Activated naive CD8-positive, alpha-beta T cell treated with anti-CD3 and anti-CD28 coated beads for 36 hours (primary cell): ENCODE data around the gene PNMA6E. TPM values are rescaled to one million over a fixed set of nuclear protein-coding genes. Genes with fewer than 3 reads are reported as not detected.
"Not testable (repeated sequence)": the region's sequence is repeated elsewhere in the genome, so short reads cannot be mapped to it uniquely, and the experiment has no call there.

Experiments
- DNase-seq: peaks from one replicate; pipeline ENCODE4 v3.0.0; 2021
- H3K27ac Mint-ChIP-seq: one replicate; pipeline ENCODE4 v1.8.0; 2022; ENCODE audit warnings: mild to moderate bottlenecking, moderate library complexity, mixed read lengths
- H3K27me3 Mint-ChIP-seq: one replicate; pipeline ENCODE4 v1.8.0; 2022; ENCODE audit warnings: mild to moderate bottlenecking, mixed read lengths
- H3K36me3 Mint-ChIP-seq: one replicate; pipeline ENCODE4 v1.8.0; 2021; ENCODE audit warnings: mild to moderate bottlenecking, mixed read lengths
- H3K4me1 Mint-ChIP-seq: one replicate; pipeline ENCODE4 v1.8.0; 2021; ENCODE audit warnings: mixed read lengths
- H3K4me3 Mint-ChIP-seq: one replicate; pipeline ENCODE4 v1.8.0; 2022; ENCODE audit warnings: mild to moderate bottlenecking, moderate library complexity, mixed read lengths
- H3K9me3 Mint-ChIP-seq: one replicate; pipeline ENCODE4 v1.8.0; 2022; ENCODE audit warnings: mixed read lengths
- total RNA-seq, 2 experiments: library from RNA; stranded (reverse); gene quantifications; one replicate each; pipeline ENCODE4 v1.2.3, GENCODE V29; 2021

The PNMA6E gene
- total RNA-seq, 2 experiments from 2014 or later = not detected

GRCh38 chrX:153406011-153406410 lies 4.9 kb upstream of the PNMA6E start:
- Mint-ChIP-seq H3K4me1 (peaks cover 2% of the 10 kb centered on the region), H3K27ac (no peak overlapping the region), H3K36me3 (no peaks in the 10 kb centered on the region), H3K9me3 (no peaks in the 10 kb centered on the region), H3K4me3 (no peak overlapping the region), H3K27me3 (no peaks in the 10 kb centered on the region)
- DNase-seq = no peak

GRCh38 chrX:153405426-153405825 lies 4.3 kb upstream of the PNMA6E start:
- Mint-ChIP-seq H3K4me3 (no peak overlapping the region), H3K27me3 (no peaks in the 10 kb centered on the region), H3K4me1 (no peaks in the 10 kb centered on the region), H3K36me3 (no peaks in the 10 kb centered on the region), H3K27ac (no peak overlapping the region), H3K9me3 (no peaks in the 10 kb centered on the region)
- no peak for DNase-seq

GRCh38 chrX:153404333-153404732 lies 3.2 kb upstream of the PNMA6E start:
- not testable (repeated sequence) for H3K36me3 Mint-ChIP-seq, H3K4me3 Mint-ChIP-seq, DNase-seq, H3K27ac Mint-ChIP-seq, H3K4me1 Mint-ChIP-seq, H3K27me3 Mint-ChIP-seq, H3K9me3 Mint-ChIP-seq

GRCh38 chrX:153400146-153401132 lies 711 bp downstream of the PNMA6E start:
- H3K9me3 Mint-ChIP-seq = no peaks in the 10 kb centered on the region
- peak; percentile 61 for DNase-seq
- H3K4me1 Mint-ChIP-seq = no peaks in the 10 kb centered on the region
- no peaks in the 10 kb centered on the region for H3K27me3 Mint-ChIP-seq
- H3K4me3 Mint-ChIP-seq = no peak overlapping the region
- H3K36me3 Mint-ChIP-seq = no peaks in the 10 kb centered on the region
- H3K27ac Mint-ChIP-seq = no peak overlapping the region

GRCh38 chrX:153398275-153398960 lies 2.7 kb downstream of the PNMA6E start:
- H3K27me3 Mint-ChIP-seq = no peaks in the 10 kb centered on the region
- no peaks in the 10 kb centered on the region for H3K9me3 Mint-ChIP-seq
- no peaks in the 10 kb centered on the region for H3K4me1 Mint-ChIP-seq
- DNase-seq = no peak
- H3K27ac Mint-ChIP-seq = no peak overlapping the region
- H3K36me3 Mint-ChIP-seq = no peaks in the 10 kb centered on the region
- H3K4me3 Mint-ChIP-seq = no peak overlapping the region

GRCh38 chrX:153397256-153397960 lies 3.7 kb downstream of the PNMA6E start:
- Mint-ChIP-seq H3K4me3 (no peak overlapping the region), H3K27ac (no peak overlapping the region), H3K4me1 (no peaks in the 10 kb centered on the region), H3K36me3 (no peaks in the 10 kb centered on the region), H3K9me3 (no peaks in the 10 kb centered on the region), H3K27me3 (no peaks in the 10 kb centered on the region)
- no peak for DNase-seq

- Mint-ChIP-seq H3K4me1 (no peaks in the 10 kb centered on the region), H3K9me3 (no peaks in the 10 kb centered on the region), H3K4me3 (no peak overlapping the region), H3K36me3 (no peaks in the 10 kb centered on the region), H3K27me3 (no peaks in the 10 kb centered on the region), H3K27ac (no peak overlapping the region)
- no peak for DNase-seq
Measured at GRCh38 chrX:153396320-153397195, 4.6 kb downstream of the PNMA6E start.

GRCh38 chrX:153395613-153396319 lies 5.4 kb downstream of the PNMA6E start:
- H3K27ac Mint-ChIP-seq = no peak overlapping the region
- no peak overlapping the region for H3K4me3 Mint-ChIP-seq
- no peaks in the 10 kb centered on the region for H3K36me3 Mint-ChIP-seq
- no peaks in the 10 kb centered on the region for H3K27me3 Mint-ChIP-seq
- no peak for DNase-seq
- no peaks in the 10 kb centered on the region for H3K9me3 Mint-ChIP-seq
- no peaks in the 10 kb centered on the region for H3K4me1 Mint-ChIP-seq

GRCh38 chrX:153394612-153395011 lies 6.5 kb downstream of the PNMA6E start:
- H3K4me3 Mint-ChIP-seq = no peak overlapping the region
- H3K36me3 Mint-ChIP-seq = no peaks in the 10 kb centered on the region
- H3K9me3 Mint-ChIP-seq = no peaks in the 10 kb centered on the region
- DNase-seq = no peak
- H3K4me1 Mint-ChIP-seq = no peaks in the 10 kb centered on the region
- H3K27me3 Mint-ChIP-seq = no peaks in the 10 kb centered on the region
- H3K27ac Mint-ChIP-seq = no peak overlapping the region

- Mint-ChIP-seq H3K36me3 (no peaks in the 10 kb centered on the region), H3K4me3 (no peak overlapping the region), H3K27ac (no peak overlapping the region), H3K4me1 (no peaks in the 10 kb centered on the region), H3K27me3 (no peaks in the 10 kb centered on the region), H3K9me3 (no peaks in the 10 kb centered on the region)
- DNase-seq = no peak
Measured at GRCh38 chrX:153392642-153393321, 8.4 kb downstream of the PNMA6E start.

GRCh38 chrX:153389460-153389768 lies 11.7 kb downstream of the PNMA6E start:
- DNase-seq, H3K9me3 Mint-ChIP-seq, H3K4me1 Mint-ChIP-seq, H3K4me3 Mint-ChIP-seq, H3K27me3 Mint-ChIP-seq, H3K36me3 Mint-ChIP-seq, H3K27ac Mint-ChIP-seq: not testable (repeated sequence)

GRCh38 chrX:153388722-153389459 lies 12.3 kb downstream of the PNMA6E start:
- H3K27ac Mint-ChIP-seq = no peak overlapping the region
- H3K27me3 Mint-ChIP-seq = no peaks in the 10 kb centered on the region
- DNase-seq = no peak
- no peaks in the 10 kb centered on the region for H3K4me1 Mint-ChIP-seq
- no peak overlapping the region for H3K4me3 Mint-ChIP-seq
- no peaks in the 10 kb centered on the region for H3K36me3 Mint-ChIP-seq
- H3K9me3 Mint-ChIP-seq = no peaks in the 10 kb centered on the region

- H3K4me1 Mint-ChIP-seq = no peaks in the 10 kb centered on the region
- H3K27ac Mint-ChIP-seq = no peak overlapping the region
- H3K4me3 Mint-ChIP-seq = no peak overlapping the region
- H3K36me3 Mint-ChIP-seq = no peaks in the 10 kb centered on the region
- no peak for DNase-seq
- H3K27me3 Mint-ChIP-seq = no peaks in the 10 kb centered on the region
- H3K9me3 Mint-ChIP-seq = no peaks in the 10 kb centered on the region
Measured at GRCh38 chrX:153387987-153388721, 13.0 kb downstream of the PNMA6E start.
